Activated CD8-positive, alpha-beta memory T cell treated with anti-CD3 and anti-CD28 coated beads for 24 hours (primary cell): ENCODE data around the gene RSPH1.

ENCODE experiments used
- DNase-seq: peaks from one replicate; pipeline ENCODE4 v3.0.0-alpha.2; 2020

RSPH1 gene

GRCh38 chr21:42496120-42496838, at the start of gene RSPH1:
Gene RSPH1, minus strand, starts transcription at chr21:42496224. Its CDS starts 38 bp downstream, at chr21:42496186.
- peak; percentile 99 for DNase-seq

- no peak for DNase-seq
These were observed 49.7 kb upstream of the RSPH1 start for GRCh38 chr21:42545745-42546144.

- DNase-seq = no peak
These were observed 49.3 kb upstream of the RSPH1 start for GRCh38 chr21:42545317-42545716.

- DNase-seq = no peak
These were observed 48.5 kb upstream of the RSPH1 start for GRCh38 chr21:42544544-42544943.

- DNase-seq = no peak
These were observed 47.3 kb upstream of the RSPH1 start for GRCh38 chr21:42543106-42543847.

GRCh38 chr21:42542596-42542995, 46.6 kb upstream of the RSPH1 start:
- DNase-seq = no peak

- no peak for DNase-seq
These were observed 46.2 kb upstream of the RSPH1 start for GRCh38 chr21:42542196-42542595.

- DNase-seq = no peak
These were observed 45.6 kb upstream of the RSPH1 start for GRCh38 chr21:42541618-42542017.

GRCh38 chr21:42541174-42541573, 45.1 kb upstream of the RSPH1 start:
- no peak for DNase-seq

- DNase-seq = no peak
These were observed 44.4 kb upstream of the RSPH1 start for GRCh38 chr21:42540396-42540795.

GRCh38 chr21:42539931-42540343, 43.9 kb upstream of the RSPH1 start:
- DNase-seq = no peak

- no peak for DNase-seq
These were observed 43.3 kb upstream of the RSPH1 start for GRCh38 chr21:42539342-42539741.

- no peak for DNase-seq
These were observed 42.7 kb upstream of the RSPH1 start for GRCh38 chr21:42538479-42539275.

GRCh38 chr21:42537106-42537742, 41.2 kb upstream of the RSPH1 start:
- DNase-seq = no peak

- DNase-seq = no peak
These were observed 40.6 kb upstream of the RSPH1 start for GRCh38 chr21:42536601-42537000.

- no peak for DNase-seq
These were observed 39.7 kb upstream of the RSPH1 start for GRCh38 chr21:42535602-42536171.

- DNase-seq = no peak
These were observed 38.7 kb upstream of the RSPH1 start for GRCh38 chr21:42534421-42535378.

GRCh38 chr21:42533963-42534355, 37.9 kb upstream of the RSPH1 start:
- DNase-seq = no peak

GRCh38 chr21:42533306-42533962, 37.4 kb upstream of the RSPH1 start:
- peak; percentile 48 for DNase-seq

GRCh38 chr21:42532466-42533181, 36.6 kb upstream of the RSPH1 start:
- no peak for DNase-seq
